OCI-LY1 (cell line): ENCODE results near the gene CBX4.

ENCODE experiments used
- H2AFZ ChIP-seq: fragments of 200-600 bp; sonication (generic), shearing (Covaris generic); 2 replicates; pipeline ENCODE4 v1.6.0; 2014; ENCODE audit warnings: antibody characterized with exemption, mild to moderate bottlenecking, low read length
- H3F3A ChIP-seq: fragments of 200-600 bp; sonication (generic), shearing (Covaris generic); 2 replicates; pipeline ENCODE4 v1.6.0; 2014; ENCODE audit warnings: mild to moderate bottlenecking, antibody characterized with exemption, low read length, moderate library complexity; ENCODE audit not compliant: insufficient read depth
- H3K27ac ChIP-seq: fragments of 200-600 bp; sonication (generic); 2 replicates; pipeline ENCODE4 v1.5.1; 2014; ENCODE audit warnings: low read length, mixed run types, mild to moderate bottlenecking, low read depth; ENCODE audit not compliant: poor library complexity, severe bottlenecking
- H3K27me3 ChIP-seq: fragments of 200-600 bp; sonication (generic); 2 replicates; pipeline ENCODE4 v1.6.0; 2014; ENCODE audit warnings: antibody characterized with exemption, mild to moderate bottlenecking, low read length, moderate library complexity; ENCODE audit not compliant: insufficient read depth
- H3K36me3 ChIP-seq: fragments of 200-600 bp; sonication (generic); 2 replicates; pipeline ENCODE4 v1.6.1; 2014; ENCODE audit warnings: mild to moderate bottlenecking, antibody characterized with exemption, low read length, moderate library complexity, mixed read lengths; ENCODE audit not compliant: insufficient read depth
- H3K4me1 ChIP-seq: fragments of 200-600 bp; sonication (generic); 2 replicates; pipeline ENCODE4 v1.5.1; 2014; ENCODE audit warnings: mild to moderate bottlenecking, low read length, moderate library complexity; ENCODE audit not compliant: insufficient read depth, severe bottlenecking
- H3K4me2 ChIP-seq: fragments of 200-600 bp; sonication (generic), shearing (Covaris generic); 2 replicates; pipeline ENCODE4 v1.6.1; 2014; ENCODE audit warnings: low read length
- H3K4me3 ChIP-seq: fragments of 200-600 bp; sonication (generic); 2 replicates; pipeline ENCODE4 v1.5.1; 2014; ENCODE audit warnings: low read length, low read depth, mild to moderate bottlenecking, mixed read lengths; ENCODE audit not compliant: poor library complexity, severe bottlenecking
- H3K79me2 ChIP-seq: fragments of 200-600 bp; shearing (Covaris generic); 2 replicates; pipeline ENCODE4 v1.6.1; 2016; ENCODE audit warnings: mixed run types, low read length, mixed read lengths; ENCODE audit not compliant: insufficient read depth
- H3K9ac ChIP-seq: fragments of 200-600 bp; sonication (generic), shearing (Covaris generic); 2 replicates; pipeline ENCODE4 v1.6.1; 2014; ENCODE audit warnings: mild to moderate bottlenecking, low read length, mixed read lengths
- H3K9me2 ChIP-seq: fragments of 200-600 bp; sonication (generic), shearing (Covaris generic); 2 replicates; pipeline ENCODE4 v1.6.1; 2014; ENCODE audit warnings: low read depth, mild to moderate bottlenecking, low read length, mixed read lengths
- H3K9me3 ChIP-seq: fragments of 200-600 bp; shearing (Covaris generic); 2 replicates; pipeline ENCODE4 v1.6.1; 2014; ENCODE audit warnings: low read length, mixed read lengths
- H4K20me1 ChIP-seq: fragments of 200-600 bp; sonication (generic), shearing (Covaris generic); 2 replicates; pipeline ENCODE4 v1.6.0; 2016; ENCODE audit warnings: mild to moderate bottlenecking, low read length; ENCODE audit not compliant: insufficient read depth
- CTCF ChIP-seq: fragments of 200-600 bp; sonication (generic), shearing (Covaris generic); IDR thresholded peaks from 2 replicates; pipeline ENCODE4 v1.5.1; 2017; ENCODE audit warnings: mild to moderate bottlenecking, antibody characterized with exemption, low read length, moderate library complexity, mixed read lengths
- EZH2 ChIP-seq: fragments of 200-600 bp; sonication (generic), shearing (Covaris generic); IDR thresholded peaks from 2 replicates; pipeline ENCODE4 v1.8.0; 2017; ENCODE audit warnings: borderline replicate concordance, mixed run types, mild to moderate bottlenecking, antibody characterized with exemption, low read length, moderate library complexity, mixed read lengths

The CBX4 gene

GRCh38 chr17:79834565-79835469 lies 4.4 kb downstream of the CBX4 start:
- Histone ChIP-seq H3K4me1 (peaks cover 22% of the 10 kb centered on the region), H3K9me3 (no peaks in the 10 kb centered on the region), H3K4me3 (no peak overlapping the region), H3K4me2 (no peak overlapping the region), H3F3A (no peaks in the 10 kb centered on the region), H3K9me2 (no peaks in the 10 kb centered on the region), H3K27ac (no peak overlapping the region), H3K9ac (no peak overlapping the region), H3K36me3 (peaks cover 41% of the 10 kb centered on the region), H3K79me2 (no peaks in the 10 kb centered on the region; the same call in 1 of the 2 replicates), H4K20me1 (no peaks in the 10 kb centered on the region), H2AFZ (no peak overlapping the region), H3K27me3 (no peaks in the 10 kb centered on the region)
- TF ChIP-seq EZH2: no peak
- TF ChIP-seq CTCF: peak; percentile 79

DNA sequence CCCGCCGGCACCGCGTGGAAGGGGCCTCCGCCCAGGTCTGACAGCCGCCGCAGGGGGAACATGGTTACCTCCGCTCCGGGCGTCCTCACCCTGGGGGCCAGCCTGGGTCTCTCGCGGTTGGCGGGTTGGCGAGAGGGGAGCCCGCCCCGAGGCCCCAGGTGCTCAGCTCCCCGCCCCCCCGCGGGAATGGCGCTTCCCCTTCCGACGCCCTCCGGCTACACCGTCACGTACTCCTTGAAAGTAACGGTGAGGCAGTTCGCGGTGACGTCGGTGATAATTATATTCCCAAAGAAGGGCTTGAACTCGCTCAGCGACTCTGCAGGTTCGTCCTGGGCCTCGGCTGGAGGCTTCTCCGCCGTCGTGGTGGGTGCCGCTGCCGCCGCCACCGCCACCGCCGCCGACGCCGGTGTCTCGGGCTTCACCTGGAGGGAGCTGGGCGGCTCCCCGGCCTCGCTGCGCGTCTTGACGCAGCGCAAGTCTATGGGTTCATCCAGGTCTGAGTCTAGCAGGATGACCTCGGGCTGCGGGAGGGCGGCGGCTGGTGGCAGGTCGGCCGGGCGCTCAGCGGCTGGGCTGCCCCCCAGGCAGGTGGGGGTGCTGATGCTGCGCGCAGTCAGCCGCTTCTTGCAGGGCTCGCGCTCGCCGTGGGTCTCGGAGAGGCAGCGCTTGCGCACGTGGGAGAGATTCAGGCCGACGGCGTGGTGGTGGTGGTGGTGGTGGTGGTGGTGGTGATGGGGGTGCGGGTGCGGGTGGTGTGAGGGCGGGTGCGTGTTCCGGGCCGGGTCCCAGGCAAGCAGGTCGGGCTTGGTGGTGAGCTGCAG lies 5.3 kb downstream of the CBX4 start:
- Histone ChIP-seq H3K4me1 (peaks cover 22% of the 10 kb centered on the region), H3K9ac (no peak overlapping the region), H3K79me2 (no peaks in the 10 kb centered on the region; the same call in 1 of the 2 replicates), H2AFZ (no peak overlapping the region), H3K4me2 (no peak overlapping the region), H3K4me3 (no peak overlapping the region), H3K36me3 (peaks cover 41% of the 10 kb centered on the region), H3K9me3 (no peaks in the 10 kb centered on the region), H3F3A (no peaks in the 10 kb centered on the region), H3K27ac (no peak overlapping the region), H3K9me2 (no peaks in the 10 kb centered on the region), H3K27me3 (no peaks in the 10 kb centered on the region), H4K20me1 (no peaks in the 10 kb centered on the region)
- TF ChIP-seq EZH2 (no peak), CTCF (no peak)

DNA sequence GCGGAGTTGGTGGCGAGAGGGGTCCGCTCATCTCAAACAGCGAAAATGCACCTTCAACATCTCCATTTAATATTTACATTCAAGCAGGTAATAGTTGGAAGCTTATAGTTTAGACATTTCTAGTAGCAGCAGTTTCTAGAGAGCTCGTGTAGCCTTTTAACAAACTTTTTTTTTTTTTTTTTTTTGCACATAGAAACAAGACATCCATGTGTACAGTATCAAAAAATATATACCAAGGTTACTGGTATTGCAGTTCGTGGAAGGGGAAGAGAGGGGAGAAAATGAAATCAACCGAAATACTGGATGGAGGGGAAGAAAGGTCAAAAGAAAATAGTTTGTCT lies 6.2 kb downstream of the CBX4 start:
- no peaks in the 10 kb centered on the region for H4K20me1 ChIP-seq
- no peaks in the 10 kb centered on the region for H3K9me3 ChIP-seq
- no peak for TF ChIP-seq CTCF
- TF ChIP-seq EZH2: no peak
- H3F3A ChIP-seq: no peaks in the 10 kb centered on the region
- H3K9me2 ChIP-seq: no peaks in the 10 kb centered on the region
- no peak overlapping the region for H3K27ac ChIP-seq
- H3K36me3 ChIP-seq: peaks cover 41% of the 10 kb centered on the region
- no peak overlapping the region for H3K4me2 ChIP-seq
- no peak overlapping the region for H3K4me3 ChIP-seq
- no peak overlapping the region for H3K9ac ChIP-seq
- H3K79me2 ChIP-seq: no peaks in the 10 kb centered on the region; the same call in 1 of the 2 replicates
- no peak overlapping the region for H2AFZ ChIP-seq
- no peaks in the 10 kb centered on the region for H3K27me3 ChIP-seq
- H3K4me1 ChIP-seq: peaks cover 22% of the 10 kb centered on the region
